Measurements from ENCODE around the gene EIF2AK3. TPM values are rescaled to one million over a fixed set of nuclear protein-coding genes. Genes with fewer than 3 reads are reported as not detected.
A peak's percentile ranks its signal among the peaks of the same experiment; 100 is the strongest.

Gene EIF2AK3
- polyA plus RNA-seq, 1 experiment: 3.8 TPM

- CTCF ChIA-PET: interaction anchor here (0.8 to 13.7 kb wide), 11 partner anchors 11 to 81 kb away, joined by 3 to 328 read pairs (median 4); no protein-coding TSS in a partner anchor
- no peak for DNase-seq (ENCODE audit: low read depth)
- TF ChIP-seq CTCF (IDR thresholded peaks at IDR 0.05; ENCODE audit: insufficient read depth, low read depth, low read length): no peak
- Histone ChIP-seq H3K27me3 (ENCODE audit: control insufficient read depth, insufficient read depth, low read length) (no peaks in the 10 kb centered on the region; the same call in 1 of the 2 replicates), H3K36me3 (ENCODE audit: control insufficient read depth, insufficient read depth, low read length) (no peaks in the 10 kb centered on the region), H3K4me3 (ENCODE audit: low read depth, low read length) (no peak overlapping the region)
- POLR2A ChIA-PET: no interaction called here
These were observed 41.6 kb upstream of the EIF2AK3 start for GRCh38 chr2:88668862-88669261.

GRCh38 chr2:88667219-88667618 is 40.0 kb upstream of the EIF2AK3 start:
- ChIA-PET CTCF (interaction anchor here (0.9 to 13.7 kb wide), 6 partner anchors 10 to 476 kb away, joined by 3 to 328 read pairs (median 4); no protein-coding TSS in a partner anchor), POLR2A (no interaction called here)
- no peak overlapping the region for H3K4me3 ChIP-seq (ENCODE audit: low read depth, low read length)

GRCh38 chr2:88666576-88666975 is 39.3 kb upstream of the EIF2AK3 start:
- Histone ChIP-seq H3K4me3 (ENCODE audit: low read depth, low read length) (no peak overlapping the region), H3K27me3 (ENCODE audit: control insufficient read depth, insufficient read depth, low read length) (no peaks in the 10 kb centered on the region; the same call in 1 of the 2 replicates), H3K36me3 (ENCODE audit: control insufficient read depth, insufficient read depth, low read length) (no peaks in the 10 kb centered on the region)
- TF ChIP-seq CTCF (IDR thresholded peaks at IDR 0.05; ENCODE audit: insufficient read depth, low read depth, low read length): no peak
- CTCF ChIA-PET: interaction anchor here (2.2 to 13.7 kb wide), 2 partner anchors 9 to 79 kb away, joined by 10 to 328 read pairs; no protein-coding TSS in a partner anchor
- no peak for DNase-seq (ENCODE audit: low read depth)
- POLR2A ChIA-PET: no interaction called here

More at GRCh38 chr2:88667219-88667618, 40.0 kb upstream of the EIF2AK3 start:
- Histone ChIP-seq H3K36me3 (ENCODE audit: control insufficient read depth, insufficient read depth, low read length) (no peaks in the 10 kb centered on the region), H3K27me3 (ENCODE audit: control insufficient read depth, insufficient read depth, low read length) (no peaks in the 10 kb centered on the region; the same call in 1 of the 2 replicates)
- no peak for DNase-seq (ENCODE audit: low read depth)
- TF ChIP-seq CTCF (IDR thresholded peaks at IDR 0.05; ENCODE audit: insufficient read depth, low read depth, low read length): no peak

GRCh38 chr2:88660622-88661021 is 33.4 kb upstream of the EIF2AK3 start:
- no peak for TF ChIP-seq CTCF (IDR thresholded peaks at IDR 0.05; ENCODE audit: insufficient read depth, low read depth, low read length)
- no peak overlapping the region for H3K4me3 ChIP-seq (ENCODE audit: low read depth, low read length)
- CTCF ChIA-PET: interaction anchor here (1.7 to 8.6 kb wide), 3 partner anchors 9 to 70 kb away, joined by 11 to 66 read pairs (median 26); no protein-coding TSS in a partner anchor
- no peaks in the 10 kb centered on the region for H3K27me3 ChIP-seq (ENCODE audit: control insufficient read depth, insufficient read depth, low read length)
- POLR2A ChIA-PET: no interaction called here
- DNase-seq (ENCODE audit: low read depth): no peak
- no peaks in the 10 kb centered on the region for H3K36me3 ChIP-seq (ENCODE audit: control insufficient read depth, insufficient read depth, low read length)

- no peak for TF ChIP-seq CTCF (IDR thresholded peaks at IDR 0.05; ENCODE audit: insufficient read depth, low read depth, low read length)
- POLR2A ChIA-PET: interaction anchor here (0.7 kb wide), 1 partner anchor 31 kb away, joined by 3 read pairs; no protein-coding TSS in a partner anchor
- Histone ChIP-seq H3K27me3 (ENCODE audit: control insufficient read depth, insufficient read depth, low read length) (no peaks in the 10 kb centered on the region), H3K36me3 (ENCODE audit: control insufficient read depth, insufficient read depth, low read length) (no peaks in the 10 kb centered on the region), H3K4me3 (ENCODE audit: low read depth, low read length) (no peak overlapping the region)
- CTCF ChIA-PET: interaction anchor here (1.7 to 8.6 kb wide), 3 partner anchors 10 to 69 kb away, joined by 11 to 66 read pairs (median 26); no protein-coding TSS in a partner anchor
- DNase-seq (ENCODE audit: low read depth): peak; percentile 73
These were observed 32.3 kb upstream of the EIF2AK3 start for GRCh38 chr2:88659538-88659915.

Measured in BJ (cell line).